ENCODE data around the gene RAI1. TPM values are rescaled to one million over a fixed set of nuclear protein-coding genes. Genes with fewer than 3 reads are reported as not detected.

Gene RAI1
- total and polyA plus RNA-seq, 2 experiments from 2014 or later = 0.87 to 0.89 TPM

GRCh38 chr17:17742133-17742621, 60.9 kb downstream of the RAI1 start:
- H3F3A ChIP-seq (replicated peaks; ENCODE audit: low read depth) = no peaks in the 10 kb centered on the region
- no peak overlapping the region; the same call in 1 of the 2 replicates for H2AFZ ChIP-seq
- Mint-ChIP-seq H3K27me3 (ENCODE audit: insufficient read depth, low read depth, poor library complexity) (peaks cover 16% of the 10 kb centered on the region), H3K4me1 (peaks cover 36% of the 10 kb centered on the region), H3K4me3 (no peak overlapping the region), H3K9me3 (no peaks in the 10 kb centered on the region), H3K27ac (no peak overlapping the region), H3K36me3 (ENCODE audit: low read depth) (no peaks in the 10 kb centered on the region)
- H3K36me3 ChIP-seq (ENCODE audit: insufficient read depth) = no peaks in the 10 kb centered on the region
- no peak overlapping the region for H3K27ac ChIP-seq (ENCODE audit: low read depth)
- H3K4me1 ChIP-seq (ENCODE audit: insufficient read depth) = peaks cover 29% of the 10 kb centered on the region
- H3K9me2 ChIP-seq (ENCODE audit: insufficient read depth) = no peaks in the 10 kb centered on the region
- H3K4me2 ChIP-seq = 0 out of 2 replicates have a peak overlapping the region, but pooled peaks have one; percentile 65
- H4K20me1 ChIP-seq (replicated peaks; ENCODE audit: insufficient read depth) = no peaks in the 10 kb centered on the region
- no peaks in the 10 kb centered on the region for H3K79me2 ChIP-seq (replicated peaks; ENCODE audit: insufficient read depth)
- ATAC-seq = no peak
- no peak overlapping the region for H3K4me3 ChIP-seq
- DNase-seq (ENCODE audit: low spot score) = no peak
- no peaks in the 10 kb centered on the region for H3K27me3 ChIP-seq (ENCODE audit: insufficient read depth)
- no peak for TF ChIP-seq STAT1 (IDR thresholded peaks at IDR 0.05; ENCODE audit: unreplicated experiment)
- no peak for TF ChIP-seq EZH2phosphoT487 (IDR thresholded peaks at IDR 0.05; ENCODE audit: unreplicated experiment)
- no peak for TF ChIP-seq EZH2 (IDR thresholded peaks at IDR 0.05; ENCODE audit: low read depth, unreplicated experiment)
- TF ChIP-seq POLR2AphosphoS5 (IDR thresholded peaks at IDR 0.05; ENCODE audit: low read depth) = no peak
- no peak for TF ChIP-seq ZNF331 (CRISPR knock-in tag; IDR thresholded peaks at IDR 0.05; ENCODE audit: low read depth)
- no peak for TF ChIP-seq CTCF (conservative IDR thresholded peaks at IDR 0.05; ENCODE audit: low read depth in 2 of 2)
- no peak for TF ChIP-seq REST (IDR thresholded peaks at IDR 0.05; ENCODE audit: unreplicated experiment)
- TF ChIP-seq CREB1 (CRISPR knock-in tag; IDR thresholded peaks at IDR 0.05; ENCODE audit: low read depth) = no peak
- TF ChIP-seq ZNF462 (CRISPR knock-in tag; IDR thresholded peaks at IDR 0.05) = no peak
- TF ChIP-seq ETS1 (IDR thresholded peaks at IDR 0.05) = no peak
- TF ChIP-seq JUNB (IDR thresholded peaks at IDR 0.05; ENCODE audit: unreplicated experiment) = no peak
- no peak for TF ChIP-seq ZNF114 (CRISPR knock-in tag; IDR thresholded peaks at IDR 0.05)
- TF ChIP-seq NANOG (IDR thresholded peaks at IDR 0.05; ENCODE audit: borderline replicate concordance) = no peak

All from GM23338 (cell line).